SK-N-SH treated with all-trans-retinoic acid at 6 μM for 48 hours (cell line): ENCODE measurements around the gene RFXAP.

ENCODE experiments used
- ARNTL ChIP-seq: fragments of 450-650 bp; formaldehyde crosslinking; IDR thresholded peaks from 2 replicates; pipeline ENCODE4 v1.5.0; 2020; ENCODE audit warnings: low read depth, mild to moderate bottlenecking, moderate library complexity, borderline replicate concordance
- PATZ1 ChIP-seq: fragments of 250-450 bp; sonication (Bioruptor Pico); IDR thresholded peaks from 2 replicates; pipeline ENCODE4 v1.8.0; 2020; ENCODE audit warnings: mild to moderate bottlenecking, moderate library complexity, borderline replicate concordance
- ZFP3 ChIP-seq: fragments of 250-450 bp; sonication (Bioruptor Pico); IDR thresholded peaks from 2 replicates; pipeline ENCODE4 v1.5.0; 2020; ENCODE audit warnings: mild to moderate bottlenecking, moderate library complexity
- ZNF70 ChIP-seq: fragments of 450-650 bp; formaldehyde crosslinking; IDR thresholded peaks from 2 replicates; pipeline ENCODE4 v1.5.0; 2020; ENCODE audit warnings: mild to moderate bottlenecking, moderate library complexity

GRCh38 chr13:36840718-36841250, 21.8 kb downstream of the RFXAP start:
- TF ChIP-seq PATZ1 (CRISPR knock-in tag) (no peak), ARNTL (CRISPR knock-in tag) (no peak), ZFP3 (CRISPR knock-in tag) (no peak), ZNF70 (CRISPR knock-in tag) (no peak)
